HepG2 (cell line): Measurements from ENCODE around the gene APC2. TPM values are rescaled to one million over a fixed set of nuclear protein-coding genes. Genes with fewer than 3 reads are reported as not detected.

Source experiments
- ATAC-seq: fragments of 200-7000 bp; cut with Tn5 transposase; 3 replicates; pipeline ENCODE4 v1.9.1; 2020; ENCODE audit warnings: mild to moderate bottlenecking, moderate library complexity
- BruUV-seq: library from RNA; stranded (reverse); fragments of 400-500 nt; replicated peaks from 2 replicates; lab custom pipeline; 2021; lab: Mats Ljungman, UMichigan
- CTCF ChIA-PET: fragments of 300-600 bp; formaldehyde crosslinking; extraction: SDS; loops from one replicate; lab custom pipeline; 2021; ENCODE audit warnings: low total read pairs, inconsistent platforms, low intra/inter-chr PET ratio; lab: Yijun Ruan, JAX
- POLR2A ChIA-PET: fragments of 350-600 bp; sonication (Branson Sonifier 250); formaldehyde crosslinking; loops from one replicate; lab custom pipeline; 2020; ENCODE audit warnings: antibody characterized with exemption, inconsistent platforms; lab: Yijun Ruan, JAX
- DNase-seq: peaks from one replicate; pipeline ENCODE4 v3.0.0-alpha.2; 2015; ENCODE audit warnings: low spot score
- FAIRE-seq: peaks from 3 replicates; lab custom pipeline; 2011; peaks lifted over from hg19 to GRCh38; lab: Jason Lieb, UNC
- H2AFZ ChIP-seq: one replicate; pipeline ENCODE4 v1.6.1; 2011; ENCODE audit warnings: low read length, inconsistent platforms
- H3K27ac ChIP-seq: fragments of 300-600 bp; 3 replicates; pipeline ENCODE4 v1.8.0; 2011; ENCODE audit warnings: mixed run types, mild to moderate bottlenecking, mixed read lengths, low read length, inconsistent platforms; ENCODE audit not compliant: insufficient read depth; ENCODE audit errors: extremely low read length
- H3K27me3 ChIP-seq, 2 experiments: fragments of 200-600 bp in 1 of 2; 2 replicates in 1 of 2; 3 replicates in 1 of 2; pipeline versions ENCODE4 v1.6.0 to v1.8.0; 2011; ENCODE audit warnings: low read length in 2 of 2, mild to moderate bottlenecking in 2 of 2, moderate library complexity in 2 of 2, inconsistent platforms in 1 of 2; ENCODE audit not compliant: insufficient read depth in 2 of 2, control insufficient read depth in 1 of 2
- H3K36me3 ChIP-seq, 2 experiments: fragments of 200-600 bp in 1 of 2; replicated peaks in 1 of 2; 2 replicates in 1 of 2; 3 replicates in 1 of 2; pipeline versions ENCODE4 v1.5.1 to v1.8.0; 2011; ENCODE audit warnings: low read length in 2 of 2, inconsistent platforms in 1 of 2; ENCODE audit not compliant: insufficient read depth in 2 of 2, control insufficient read depth in 1 of 2
- H3K4me1 ChIP-seq: 2 replicates; pipeline ENCODE4 v1.5.1; 2012; ENCODE audit warnings: low read length, inconsistent platforms; ENCODE audit not compliant: insufficient read depth
- H3K4me2 ChIP-seq: 2 replicates; pipeline ENCODE4 v1.6.0; 2011; ENCODE audit warnings: low read depth, low read length, inconsistent platforms
- H3K4me3 ChIP-seq, 3 experiments: fragments of 200-600 bp in 1 of 3; sonication (generic), shearing (Covaris generic) in 1 of 3; replicated peaks in 1 of 3; 2 replicates each; pipeline ENCODE4 v1.5.1; 2011 to 2016; ENCODE audit warnings: low read length in 3 of 3, inconsistent platforms in 2 of 3, low read depth in 2 of 3, mild to moderate bottlenecking in 2 of 3, control low read depth in 1 of 3, mixed read lengths in 1 of 3; ENCODE audit not compliant: insufficient read depth in 1 of 3
- H3K79me2 ChIP-seq: one replicate; pipeline ENCODE4 v1.6.1; 2011; ENCODE audit warnings: low read length, inconsistent platforms; ENCODE audit not compliant: insufficient read depth
- H3K9ac ChIP-seq: 2 replicates; pipeline ENCODE4 v1.6.0; 2011; ENCODE audit warnings: mild to moderate bottlenecking, low read depth, low read length, inconsistent platforms; ENCODE audit not compliant: insufficient read depth
- H3K9me3 ChIP-seq: 2 replicates; pipeline ENCODE4 v1.5.1; 2012; ENCODE audit warnings: mild to moderate bottlenecking, low read length
- H4K20me1 ChIP-seq: 2 replicates; pipeline ENCODE4 v1.6.0; 2011; ENCODE audit warnings: inconsistent platforms, mild to moderate bottlenecking, low read length, moderate library complexity; ENCODE audit not compliant: insufficient read depth
- AGO1 ChIP-seq: fragments of 200-400 bp; formaldehyde crosslinking; IDR thresholded peaks from 2 replicates; pipeline ENCODE4 v1.6.1; 2017; ENCODE audit warnings: mild to moderate bottlenecking, low read depth, low read length, moderate library complexity; ENCODE audit not compliant: poor library complexity, severe bottlenecking
- ATF4 ChIP-seq, 2 experiments: fragments of 450-650 bp in 1 of 2; sonication (generic) in 1 of 2; formaldehyde crosslinking; IDR thresholded peaks; 2 replicates each; pipeline versions ENCODE4 v1.5.0 to v1.8.0; 2020 to 2022; ENCODE audit warnings: mild to moderate bottlenecking in 1 of 2, missing genetic modification reagents in 1 of 2
- BRCA1 ChIP-seq: sonication (generic); formaldehyde crosslinking; IDR thresholded peaks from 2 replicates; pipeline ENCODE4 v1.4.0; 2020; ENCODE audit warnings: missing genetic modification reagents
- CBX2 ChIP-seq, 2 experiments: fragments of 200-600 bp in 1 of 2; sonication (generic); formaldehyde crosslinking in 1 of 2; IDR thresholded peaks; 2 replicates each; pipeline versions ENCODE4 v1.7.0 to v1.8.1; 2018 to 2022; ENCODE audit warnings: low read depth in 2 of 2, low read length in 1 of 2, mild to moderate bottlenecking in 1 of 2, missing genetic modification reagents in 1 of 2
- FOXP1 ChIP-seq, 2 experiments: fragments of 450-650 bp in 1 of 2; IDR thresholded peaks; 2 replicates each; pipeline ENCODE4 v1.6.1; 2017 to 2018; ENCODE audit warnings: antibody characterized with exemption in 1 of 2
- GFI1 ChIP-seq: sonication (generic); formaldehyde crosslinking; IDR thresholded peaks from 2 replicates; pipeline ENCODE4 v1.5.0; 2020; ENCODE audit warnings: missing genetic modification reagents, mild to moderate bottlenecking, borderline replicate concordance
- IRF1 ChIP-seq: sonication (generic); formaldehyde crosslinking; IDR thresholded peaks from 2 replicates; pipeline ENCODE4 v1.4.0; 2020; ENCODE audit warnings: low read depth, mild to moderate bottlenecking, missing genetic modification reagents
- MYNN ChIP-seq: sonication (generic); formaldehyde crosslinking; IDR thresholded peaks from 2 replicates; pipeline ENCODE4 v1.4.0; 2020; ENCODE audit warnings: mild to moderate bottlenecking, low read depth, missing genetic modification reagents
- PHF8 ChIP-seq: sonication (generic); formaldehyde crosslinking; IDR thresholded peaks from 2 replicates; pipeline ENCODE4 v1.5.0; 2020; ENCODE audit warnings: missing genetic modification reagents
- ZFY ChIP-seq: sonication (generic); formaldehyde crosslinking; IDR thresholded peaks from 2 replicates; pipeline ENCODE4 v1.4.0; 2020; ENCODE audit warnings: missing genetic modification reagents
- ZZZ3 ChIP-seq: sonication (generic); formaldehyde crosslinking; IDR thresholded peaks from 2 replicates; pipeline ENCODE4 v1.4.0; 2020; ENCODE audit warnings: missing genetic modification reagents, mild to moderate bottlenecking, borderline replicate concordance
- WGBS: methylation state at CpG from one replicate; pipeline ENCODE4 v1.1.6; 2017; ENCODE audit warnings: low lambda C conversion rate; 5-methylcytosine and 5-hydroxymethylcytosine counted together
- in situ Hi-C: cut with HindIII; loops from 2 replicates; pipeline ENCODE4 v1.10.0; 2017; ENCODE audit warnings: low pct_unique_long_range_greater_than_20kb; ENCODE audit not compliant: extremely low pct_ligation_motif_present
- intact Hi-C: fragments of 100-400 bp; cut with micrococcal nuclease; formaldehyde crosslinking; loops from one replicate; pipeline ENCODE4 v1.10.0; 2022; ENCODE audit not compliant: unreplicated experiment
- polyA plus RNA-seq, 8 experiments: library from polyadenylated mRNA; depleted of rRNA in 3 of 8; stranded (reverse) in 7 of 8; unstranded in 1 of 8; fragments of >200 nt; fragmentation: Illumina TruSeq in 4 of 8; extraction: Trizol in 4 of 8; gene quantifications; 2 replicates each; pipeline versions ENCODE4 v1.2.1 to v1.2.3, GENCODE V29; 2011 to 2016; ENCODE audit warnings: low read depth in 4 of 8, missing spikeins in 1 of 8, mixed read lengths in 1 of 8; ENCODE audit not compliant: insufficient read depth in 1 of 8
- total RNA-seq, 5 experiments: library from RNA; depleted of rRNA; stranded (reverse); fragments of >200 nt; fragmentation: Illumina TruSeq; extraction: Trizol; gene quantifications; 2 replicates each; pipeline ENCODE4 v1.2.3, GENCODE V29; 2016; ENCODE audit warnings: low read depth in 1 of 5
- TF ChIP-seq, protein P1 (sequence below): sonication (generic); formaldehyde crosslinking; IDR thresholded peaks from 2 replicates; pipeline ENCODE4 v1.4.0; 2020; ENCODE audit warnings: missing genetic modification reagents, borderline replicate concordance
- TF ChIP-seq, protein P2 (sequence below): sonication (generic); formaldehyde crosslinking; IDR thresholded peaks from 2 replicates; pipeline ENCODE4 v1.5.1; 2020; ENCODE audit warnings: mild to moderate bottlenecking, moderate library complexity, missing genetic modification reagents

The APC2 gene
- total and polyA plus RNA-seq, 2 of the 13 experiments (the other 11 are each of a cell fraction or from before 2014, with no cell fraction given), result 0.08 to 0.22 TPM

GRCh38 chr19:1470305-1471009, 20.5 kb downstream of the APC2 start:
- Histone ChIP-seq H3K27ac (no peak overlapping the region), H4K20me1 (peaks cover 12% of the 10 kb centered on the region), H3K36me3 (no peaks in the 10 kb centered on the region; a peak in 1 of 5 replicates), H3K27me3 (no peaks in the 10 kb centered on the region), H3K79me2 (no peaks in the 10 kb centered on the region), H3K4me2 (peak overlapping the region; percentile 76), H3K9ac (peak overlapping the region; percentile 34), H3K4me1 (peaks cover 25% of the 10 kb centered on the region), H2AFZ (no peak overlapping the region), H3K4me3 (peak overlapping the region; percentile 41 to 69 (median 54)), H3K9me3 (no peaks in the 10 kb centered on the region)
- ATAC-seq (peak; percentile 40), FAIRE-seq (no peak), DNase-seq (no peak)
- WGBS, result no CpG with 5 or more reads among the region's 67 CpGs
- intact Hi-C loops, result no loop called here
- in situ Hi-C loops, result no loop called here
- ChIA-PET CTCF (no interaction called here), POLR2A (interaction anchor here (3.6 kb wide), 1 partner anchor 20 kb away, joined by 19 read pairs; the partner anchor contains the start of genes PCSK4 and REEP6)
- BruUV-seq, result no TSS peak
- TF ChIP-seq, protein P1, sequence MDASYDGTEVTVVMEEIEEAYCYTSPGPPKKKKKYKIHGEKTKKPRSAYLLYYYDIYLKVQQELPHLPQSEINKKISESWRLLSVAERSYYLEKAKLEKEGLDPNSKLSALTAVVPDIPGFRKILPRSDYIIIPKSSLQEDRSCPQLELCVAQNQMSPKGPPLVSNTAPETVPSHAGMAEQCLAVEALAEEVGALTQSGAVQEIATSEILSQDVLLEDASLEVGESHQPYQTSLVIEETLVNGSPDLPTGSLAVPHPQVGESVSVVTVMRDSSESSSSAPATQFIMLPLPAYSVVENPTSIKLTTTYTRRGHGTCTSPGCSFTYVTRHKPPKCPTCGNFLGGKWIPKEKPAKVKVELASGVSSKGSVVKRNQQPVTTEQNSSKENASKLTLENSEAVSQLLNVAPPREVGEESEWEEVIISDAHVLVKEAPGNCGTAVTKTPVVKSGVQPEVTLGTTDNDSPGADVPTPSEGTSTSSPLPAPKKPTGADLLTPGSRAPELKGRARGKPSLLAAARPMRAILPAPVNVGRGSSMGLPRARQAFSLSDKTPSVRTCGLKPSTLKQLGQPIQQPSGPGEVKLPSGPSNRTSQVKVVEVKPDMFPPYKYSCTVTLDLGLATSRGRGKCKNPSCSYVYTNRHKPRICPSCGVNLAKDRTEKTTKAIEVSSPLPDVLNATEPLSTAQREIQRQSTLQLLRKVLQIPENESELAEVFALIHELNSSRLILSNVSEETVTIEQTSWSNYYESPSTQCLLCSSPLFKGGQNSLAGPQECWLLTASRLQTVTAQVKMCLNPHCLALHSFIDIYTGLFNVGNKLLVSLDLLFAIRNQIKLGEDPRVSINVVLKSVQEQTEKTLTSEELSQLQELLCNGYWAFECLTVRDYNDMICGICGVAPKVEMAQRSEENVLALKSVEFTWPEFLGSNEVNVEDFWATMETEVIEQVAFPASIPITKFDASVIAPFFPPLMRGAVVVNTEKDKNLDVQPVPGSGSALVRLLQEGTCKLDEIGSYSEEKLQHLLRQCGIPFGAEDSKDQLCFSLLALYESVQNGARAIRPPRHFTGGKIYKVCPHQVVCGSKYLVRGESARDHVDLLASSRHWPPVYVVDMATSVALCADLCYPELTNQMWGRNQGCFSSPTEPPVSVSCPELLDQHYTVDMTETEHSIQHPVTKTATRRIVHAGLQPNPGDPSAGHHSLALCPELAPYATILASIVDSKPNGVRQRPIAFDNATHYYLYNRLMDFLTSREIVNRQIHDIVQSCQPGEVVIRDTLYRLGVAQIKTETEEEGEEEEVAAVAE (CRISPR knock-in tag), result no peak
- peak; percentile 50 for TF ChIP-seq PHF8
- no peak for TF ChIP-seq ZZZ3 (CRISPR knock-in tag)
- TF ChIP-seq AGO1, result peak; percentile 90
- no peak for TF ChIP-seq CBX2 (IDR thresholded peaks at IDR 0.05; ENCODE audit: low read depth, low read length)
- TF ChIP-seq CBX2 (CRISPR knock-in tag; IDR thresholded peaks at IDR 0.05; ENCODE audit: low read depth), result no peak
- no peak for TF ChIP-seq ATF4 (CRISPR knock-in tag; IDR thresholded peaks at IDR 0.05)
- TF ChIP-seq FOXP1 (IDR thresholded peaks at IDR 0.05), result no peak
- TF ChIP-seq FOXP1 (CRISPR knock-in tag; IDR thresholded peaks at IDR 0.05), result no peak
- TF ChIP-seq ZFY (CRISPR knock-in tag), result peak; percentile 84
- TF ChIP-seq MYNN (CRISPR knock-in tag), result no peak
- no peak for TF ChIP-seq BRCA1 (CRISPR knock-in tag)
- TF ChIP-seq IRF1 (CRISPR knock-in tag), result no peak
- TF ChIP-seq, protein P2, sequence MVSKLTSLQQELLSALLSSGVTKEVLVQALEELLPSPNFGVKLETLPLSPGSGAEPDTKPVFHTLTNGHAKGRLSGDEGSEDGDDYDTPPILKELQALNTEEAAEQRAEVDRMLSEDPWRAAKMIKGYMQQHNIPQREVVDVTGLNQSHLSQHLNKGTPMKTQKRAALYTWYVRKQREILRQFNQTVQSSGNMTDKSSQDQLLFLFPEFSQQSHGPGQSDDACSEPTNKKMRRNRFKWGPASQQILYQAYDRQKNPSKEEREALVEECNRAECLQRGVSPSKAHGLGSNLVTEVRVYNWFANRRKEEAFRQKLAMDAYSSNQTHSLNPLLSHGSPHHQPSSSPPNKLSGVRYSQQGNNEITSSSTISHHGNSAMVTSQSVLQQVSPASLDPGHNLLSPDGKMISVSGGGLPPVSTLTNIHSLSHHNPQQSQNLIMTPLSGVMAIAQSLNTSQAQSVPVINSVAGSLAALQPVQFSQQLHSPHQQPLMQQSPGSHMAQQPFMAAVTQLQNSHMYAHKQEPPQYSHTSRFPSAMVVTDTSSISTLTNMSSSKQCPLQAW (CRISPR knock-in tag), result no peak
- peak; percentile 81; the same call in 1 of the 2 replicates for TF ChIP-seq GFI1
